ENCODE data around the gene GRIA4.

GRIA4 gene

DNA sequence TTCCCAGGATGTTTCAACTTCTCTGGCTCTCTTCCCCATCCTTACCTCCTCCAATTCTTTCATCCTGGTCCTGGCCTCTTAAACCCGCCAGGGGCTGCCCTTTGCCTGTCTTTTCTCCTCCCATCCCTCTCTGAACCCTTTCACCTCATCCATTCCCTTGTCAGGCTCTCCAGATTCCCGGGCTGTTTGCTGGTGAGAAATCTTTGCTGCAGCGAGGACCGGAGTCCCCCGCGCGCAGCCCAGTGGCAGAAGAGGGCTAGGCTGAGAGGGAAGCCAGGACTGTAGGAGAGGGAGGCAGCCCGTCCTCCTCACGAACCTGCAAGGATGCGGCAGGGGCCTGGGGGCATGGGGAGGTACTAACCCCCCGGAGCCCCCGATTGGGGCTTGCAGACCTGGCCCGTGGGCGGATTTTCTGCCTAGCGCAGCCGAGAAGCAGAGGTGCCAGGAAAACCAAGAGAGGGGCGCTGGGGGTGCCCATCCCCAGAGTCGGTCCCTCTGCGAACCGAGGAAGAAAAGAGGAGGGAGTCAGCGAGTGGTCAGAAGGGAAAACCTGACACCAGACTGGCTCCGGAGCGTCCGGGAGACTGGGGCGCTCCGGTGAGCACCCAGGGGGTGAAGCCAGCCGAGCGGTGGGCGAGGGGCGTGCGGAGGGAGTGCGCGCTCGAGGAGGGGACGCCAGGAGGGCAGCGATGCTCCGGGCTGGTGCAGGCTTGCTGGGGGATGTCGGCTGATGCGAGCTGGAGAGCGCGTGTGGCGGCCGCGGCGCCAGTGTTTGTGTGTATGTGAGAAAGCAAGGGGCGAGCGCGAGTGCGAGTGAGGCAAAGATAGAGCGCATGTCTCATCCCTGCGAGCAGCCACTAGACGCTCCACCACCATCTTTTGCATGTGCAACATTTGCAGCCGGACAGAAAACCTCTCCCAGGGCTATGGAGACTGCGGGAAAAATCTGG, at the start of gene GRIA4:
Gene GRIA4, plus strand, starts transcription at position 242 of the 950 bp plus-strand sequence. CDS start 925 bp downstream, outside the sequence.
- TF ChIP-seq, protein P1, sequence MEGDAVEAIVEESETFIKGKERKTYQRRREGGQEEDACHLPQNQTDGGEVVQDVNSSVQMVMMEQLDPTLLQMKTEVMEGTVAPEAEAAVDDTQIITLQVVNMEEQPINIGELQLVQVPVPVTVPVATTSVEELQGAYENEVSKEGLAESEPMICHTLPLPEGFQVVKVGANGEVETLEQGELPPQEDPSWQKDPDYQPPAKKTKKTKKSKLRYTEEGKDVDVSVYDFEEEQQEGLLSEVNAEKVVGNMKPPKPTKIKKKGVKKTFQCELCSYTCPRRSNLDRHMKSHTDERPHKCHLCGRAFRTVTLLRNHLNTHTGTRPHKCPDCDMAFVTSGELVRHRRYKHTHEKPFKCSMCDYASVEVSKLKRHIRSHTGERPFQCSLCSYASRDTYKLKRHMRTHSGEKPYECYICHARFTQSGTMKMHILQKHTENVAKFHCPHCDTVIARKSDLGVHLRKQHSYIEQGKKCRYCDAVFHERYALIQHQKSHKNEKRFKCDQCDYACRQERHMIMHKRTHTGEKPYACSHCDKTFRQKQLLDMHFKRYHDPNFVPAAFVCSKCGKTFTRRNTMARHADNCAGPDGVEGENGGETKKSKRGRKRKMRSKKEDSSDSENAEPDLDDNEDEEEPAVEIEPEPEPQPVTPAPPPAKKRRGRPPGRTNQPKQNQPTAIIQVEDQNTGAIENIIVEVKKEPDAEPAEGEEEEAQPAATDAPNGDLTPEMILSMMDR (IDR thresholded peaks at IDR 0.05; ENCODE audit: control insufficient read depth, insufficient read depth, low read depth, low read length, missing control alignments): no peak
- no peak for DNase-seq (ENCODE audit: low read depth)
- H3K4me3 ChIP-seq (ENCODE audit: control insufficient read depth, low read depth, low read length): peak within 1 kb of the TSS; percentile 40

DNA sequence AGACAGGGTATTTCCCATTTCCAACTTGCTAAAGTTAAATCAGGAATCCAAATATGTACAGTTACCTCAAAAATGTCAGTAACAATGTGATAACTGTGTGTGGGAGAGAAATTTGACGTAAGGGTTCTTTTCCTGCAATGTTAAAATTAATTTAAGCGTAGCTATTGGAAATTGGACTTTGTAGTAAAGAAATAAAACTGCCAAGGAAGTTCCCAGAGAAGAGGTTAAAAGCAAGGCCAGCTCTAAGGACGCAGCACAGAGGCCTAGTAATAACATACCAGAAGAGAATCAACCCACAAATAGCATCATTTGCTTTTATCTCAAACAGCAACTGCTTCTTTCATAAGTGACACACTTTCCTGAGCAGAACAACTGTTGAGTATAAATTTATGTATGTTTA, 36.8 kb upstream of the GRIA4 start:
- TF ChIP-seq, protein P1 (IDR thresholded peaks at IDR 0.05; ENCODE audit: control insufficient read depth, insufficient read depth, low read depth, low read length, missing control alignments): no peak
- H3K4me3 ChIP-seq (ENCODE audit: control insufficient read depth, low read depth, low read length): no peak overlapping the region
- DNase-seq (ENCODE audit: low read depth): no peak

DNA sequence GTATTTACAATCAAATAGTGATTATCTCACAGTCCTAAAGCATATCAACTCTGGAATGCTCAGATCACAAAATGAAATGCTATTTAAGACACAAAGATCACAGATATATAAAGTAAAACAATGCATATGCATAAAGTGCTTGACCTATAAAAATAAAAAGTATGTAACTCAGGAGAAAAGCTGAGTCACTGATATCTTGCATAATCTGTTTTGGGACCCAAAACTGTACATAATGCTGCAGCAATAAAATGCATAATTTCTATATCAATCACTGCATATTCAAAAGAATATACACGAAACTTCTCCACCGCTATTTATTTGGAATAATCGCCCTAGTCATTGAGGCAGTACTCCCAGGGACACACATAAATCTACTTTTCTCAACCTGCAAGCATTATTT, 34.9 kb upstream of the GRIA4 start:
- no peak for DNase-seq (ENCODE audit: low read depth)

DNA sequence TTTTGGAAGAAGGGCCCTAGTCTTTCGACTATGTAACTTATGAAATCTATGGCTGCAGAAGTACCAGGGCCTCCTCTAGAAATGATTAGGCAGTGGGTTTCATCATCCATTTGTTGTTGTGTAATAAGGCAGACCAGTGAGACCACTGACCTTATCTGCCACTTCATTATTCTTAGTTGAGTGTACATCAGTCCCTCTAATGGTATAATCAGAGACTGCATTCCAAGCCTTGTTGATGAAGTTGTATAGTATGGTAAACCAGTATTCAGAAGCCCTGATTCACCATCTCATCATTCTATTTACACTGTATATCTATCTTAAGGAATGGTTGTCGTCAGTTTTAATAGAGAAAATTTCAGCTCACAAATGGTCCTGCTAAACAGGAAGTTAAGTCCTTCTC, 32.2 kb upstream of the GRIA4 start:
- H3K4me3 ChIP-seq (ENCODE audit: control insufficient read depth, low read depth, low read length): no peak overlapping the region
- DNase-seq (ENCODE audit: low read depth): no peak
- TF ChIP-seq, protein P1 (IDR thresholded peaks at IDR 0.05; ENCODE audit: control insufficient read depth, insufficient read depth, low read depth, low read length, missing control alignments): no peak

More for the DNA sequence above, 34.9 kb upstream of the GRIA4 start:
- TF ChIP-seq, protein P1 (IDR thresholded peaks at IDR 0.05; ENCODE audit: control insufficient read depth, insufficient read depth, low read depth, low read length, missing control alignments): no peak
- no peak overlapping the region for H3K4me3 ChIP-seq (ENCODE audit: control insufficient read depth, low read depth, low read length)

DNA sequence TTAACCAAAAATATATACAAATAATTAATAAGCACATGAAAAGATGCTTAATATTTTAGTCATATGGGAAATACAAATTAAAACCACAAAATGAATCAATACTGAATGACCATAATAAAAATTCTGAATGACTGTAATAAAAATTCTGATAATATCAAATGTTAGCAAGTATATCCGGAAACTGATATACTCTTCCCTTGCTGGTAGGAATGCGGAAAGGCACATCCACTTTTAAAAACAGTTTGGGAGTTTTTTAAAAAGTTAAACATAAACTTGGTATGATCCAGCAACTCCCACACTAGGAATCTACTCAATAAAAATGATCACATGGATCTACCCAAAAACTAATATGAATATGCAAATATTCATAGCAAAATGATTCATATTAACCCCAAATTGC, 30.8 kb upstream of the GRIA4 start:
- no peak for DNase-seq (ENCODE audit: low read depth)
- TF ChIP-seq, protein P1 (IDR thresholded peaks at IDR 0.05; ENCODE audit: control insufficient read depth, insufficient read depth, low read depth, low read length, missing control alignments): no peak
- H3K4me3 ChIP-seq (ENCODE audit: control insufficient read depth, low read depth, low read length): no peak overlapping the region

DNA sequence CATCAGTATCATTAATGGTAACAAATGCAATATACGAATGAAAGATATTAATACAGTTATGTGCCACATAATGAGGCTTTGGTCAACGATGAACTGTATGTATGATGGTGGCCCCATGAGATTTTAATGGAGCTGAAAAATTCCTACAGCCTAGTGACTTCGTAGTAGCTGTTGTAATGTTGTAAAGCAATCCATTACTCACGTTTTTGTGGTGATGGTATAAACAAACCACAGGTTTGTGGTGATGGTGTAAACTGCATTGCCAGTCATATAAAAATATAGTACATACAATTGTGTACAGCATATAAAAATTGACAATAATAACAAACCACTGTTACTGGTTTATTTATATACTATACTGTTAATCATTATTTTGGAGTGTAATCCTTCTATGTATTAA, 27.4 kb upstream of the GRIA4 start:
- DNase-seq (ENCODE audit: low read depth): no peak
- no peak overlapping the region for H3K4me3 ChIP-seq (ENCODE audit: control insufficient read depth, low read depth, low read length)
- TF ChIP-seq, protein P1 (IDR thresholded peaks at IDR 0.05; ENCODE audit: control insufficient read depth, insufficient read depth, low read depth, low read length, missing control alignments): no peak
